Upper lobe of right lung (tissue), 1 donor: ENCODE results near the gene PADI3. TPM values are rescaled to one million over a fixed set of nuclear protein-coding genes. Genes with fewer than 3 reads are reported as not detected.

Source experiments
- ATAC-seq: fragments of 200-7000 bp; cut with Tn5 transposase; one replicate; pipeline ENCODE4 v1.9.1; 2020; ENCODE audit warnings: mild to moderate bottlenecking, moderate library complexity
- DNase-seq: peaks from one replicate; pipeline ENCODE4 v3.0.0-alpha.2; 2020
- H3K27ac ChIP-seq: fragments of 200-600 bp; one replicate; pipeline ENCODE4 v1.8.0; 2022
- H3K27me3 ChIP-seq: fragments of 200-600 bp; one replicate; pipeline ENCODE4 v1.8.0; 2022; ENCODE audit warnings: mild to moderate bottlenecking
- H3K36me3 ChIP-seq: fragments of 200-600 bp; one replicate; pipeline ENCODE4 v1.8.0; 2022
- H3K4me1 ChIP-seq: fragments of 200-600 bp; one replicate; pipeline ENCODE4 v1.8.0; 2022
- H3K4me3 ChIP-seq: fragments of 200-600 bp; one replicate; pipeline ENCODE4 v1.8.0; 2022; ENCODE audit warnings: mild to moderate bottlenecking
- H3K9me3 ChIP-seq: fragments of 200-600 bp; one replicate; pipeline ENCODE4 v1.8.0; 2022
- intact Hi-C: fragments of 100-400 bp; cut with DNase I; formaldehyde crosslinking; loops from one replicate; pipeline ENCODE4 v1.11.0; 2022
- total RNA-seq: library from RNA; stranded (reverse); fragmentation: NEBNext Ultra II Directional; extraction: Animal tissue kit (Norgen Biotek cat#: 25700); gene quantifications from one replicate; pipeline ENCODE4 v1.2.1, GENCODE V29; 2021
- TF ChIP-seq, protein P1 (sequence below): fragments of 200-600 bp; IDR thresholded peaks from one replicate; pipeline ENCODE4 v1.8.0; 2022; ENCODE audit warnings: antibody characterized with exemption
- donor health status: DM: no; HTN: yes; CAD: no; lungs with severe emphysema.

PADI3 gene
- total RNA-seq, 1 donor from 2014 or later = not detected

DNA sequence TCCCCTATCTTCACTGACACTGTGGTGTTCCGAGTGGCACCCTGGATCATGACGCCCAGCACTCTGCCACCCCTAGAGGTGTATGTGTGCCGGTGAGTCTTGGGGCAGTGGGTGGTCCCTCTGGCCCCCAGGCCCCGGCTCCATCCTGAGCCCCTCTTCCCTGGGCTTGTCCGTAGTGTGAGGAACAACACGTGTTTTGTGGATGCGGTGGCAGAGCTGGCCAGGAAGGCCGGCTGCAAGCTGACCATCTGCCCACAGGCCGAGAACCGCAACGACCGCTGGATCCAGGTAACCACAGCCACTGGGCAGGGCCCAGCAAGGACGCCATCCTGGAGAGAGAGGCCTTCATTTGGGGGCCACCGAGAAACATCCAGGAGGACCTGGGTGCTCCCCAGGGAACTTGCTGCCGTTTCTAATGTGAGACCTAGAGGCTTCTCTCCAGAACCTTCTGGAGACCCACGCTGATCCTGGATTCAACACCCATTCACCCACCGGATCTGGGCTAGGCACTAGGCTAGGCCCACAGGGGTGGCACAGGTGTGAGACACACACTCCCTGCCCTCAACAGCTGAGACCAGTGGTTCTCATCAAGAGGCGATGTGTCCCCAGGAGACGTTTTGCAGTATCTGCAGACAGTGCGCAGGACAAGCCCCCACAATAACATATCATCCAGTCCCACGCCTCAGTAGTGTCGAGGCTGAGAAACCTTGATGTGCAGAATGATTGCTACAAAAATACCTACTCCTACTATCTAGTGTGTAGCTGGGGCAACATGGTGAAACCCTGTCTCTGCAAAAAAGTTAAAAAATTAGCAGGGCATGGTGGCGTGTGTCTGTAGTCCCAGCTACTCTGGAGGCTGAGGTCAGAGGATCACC, 22.2 kb downstream of the PADI3 start:
- H3K36me3 ChIP-seq = no peaks in the 10 kb centered on the region
- no peak overlapping the region for H3K4me3 ChIP-seq
- intact Hi-C loops = no loop called here
- TF ChIP-seq, protein P1, sequence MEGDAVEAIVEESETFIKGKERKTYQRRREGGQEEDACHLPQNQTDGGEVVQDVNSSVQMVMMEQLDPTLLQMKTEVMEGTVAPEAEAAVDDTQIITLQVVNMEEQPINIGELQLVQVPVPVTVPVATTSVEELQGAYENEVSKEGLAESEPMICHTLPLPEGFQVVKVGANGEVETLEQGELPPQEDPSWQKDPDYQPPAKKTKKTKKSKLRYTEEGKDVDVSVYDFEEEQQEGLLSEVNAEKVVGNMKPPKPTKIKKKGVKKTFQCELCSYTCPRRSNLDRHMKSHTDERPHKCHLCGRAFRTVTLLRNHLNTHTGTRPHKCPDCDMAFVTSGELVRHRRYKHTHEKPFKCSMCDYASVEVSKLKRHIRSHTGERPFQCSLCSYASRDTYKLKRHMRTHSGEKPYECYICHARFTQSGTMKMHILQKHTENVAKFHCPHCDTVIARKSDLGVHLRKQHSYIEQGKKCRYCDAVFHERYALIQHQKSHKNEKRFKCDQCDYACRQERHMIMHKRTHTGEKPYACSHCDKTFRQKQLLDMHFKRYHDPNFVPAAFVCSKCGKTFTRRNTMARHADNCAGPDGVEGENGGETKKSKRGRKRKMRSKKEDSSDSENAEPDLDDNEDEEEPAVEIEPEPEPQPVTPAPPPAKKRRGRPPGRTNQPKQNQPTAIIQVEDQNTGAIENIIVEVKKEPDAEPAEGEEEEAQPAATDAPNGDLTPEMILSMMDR = no peak
- ATAC-seq (no peak), DNase-seq (no peak)
- no peaks in the 10 kb centered on the region for H3K4me1 ChIP-seq
- no peak overlapping the region for H3K27ac ChIP-seq
- H3K9me3 ChIP-seq = no peaks in the 10 kb centered on the region
- H3K27me3 ChIP-seq = no peaks in the 10 kb centered on the region

DNA sequence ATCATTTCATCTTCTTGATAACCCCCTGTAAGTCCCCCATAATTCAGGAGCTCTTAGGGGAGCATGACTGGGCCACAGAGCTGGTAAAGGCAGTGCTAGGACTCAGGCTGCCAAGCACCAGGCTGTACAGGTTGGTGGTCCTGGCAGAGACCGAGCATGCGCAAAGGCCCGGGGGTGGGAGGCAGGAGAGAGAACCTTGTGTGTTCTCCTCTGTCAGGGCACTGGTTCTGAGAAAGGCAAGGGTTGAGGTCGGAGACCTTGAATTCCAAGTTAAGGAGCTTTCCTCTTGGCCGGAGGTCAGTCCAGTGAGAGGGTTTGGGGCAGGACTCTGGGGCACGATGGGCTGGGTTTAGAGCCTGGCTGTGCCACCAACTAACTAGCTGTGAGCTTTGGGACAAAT, 23.2 kb downstream of the PADI3 start:
- H3K36me3 ChIP-seq = no peaks in the 10 kb centered on the region
- H3K9me3 ChIP-seq = no peaks in the 10 kb centered on the region
- no peaks in the 10 kb centered on the region for H3K4me1 ChIP-seq
- no peak overlapping the region for H3K4me3 ChIP-seq
- TF ChIP-seq, protein P1 = no peak
- H3K27me3 ChIP-seq = no peaks in the 10 kb centered on the region
- no peak overlapping the region for H3K27ac ChIP-seq
- intact Hi-C loops = no loop called here
- ATAC-seq = no peak
- DNase-seq = no peak

DNA sequence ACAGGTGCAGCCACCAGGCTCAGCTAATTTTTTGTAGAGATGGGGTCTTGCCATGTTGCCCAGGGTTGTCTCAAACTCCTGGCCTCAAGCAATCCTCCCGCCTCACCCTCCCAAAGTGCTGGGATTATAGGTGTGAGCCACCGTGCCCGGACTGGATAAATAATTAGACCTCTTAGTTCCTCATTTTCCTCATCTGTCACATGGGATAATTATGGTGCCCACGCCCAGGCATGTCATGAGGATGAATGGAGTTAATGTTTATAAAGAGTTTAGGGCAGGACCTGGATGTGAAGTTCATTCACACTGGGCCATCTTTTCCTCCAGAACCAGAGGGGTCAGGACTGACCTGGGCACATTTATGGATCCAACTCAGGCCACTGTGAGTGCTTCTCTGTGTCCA, 23.7 kb downstream of the PADI3 start:
- TF ChIP-seq, protein P1 = no peak

DNA sequence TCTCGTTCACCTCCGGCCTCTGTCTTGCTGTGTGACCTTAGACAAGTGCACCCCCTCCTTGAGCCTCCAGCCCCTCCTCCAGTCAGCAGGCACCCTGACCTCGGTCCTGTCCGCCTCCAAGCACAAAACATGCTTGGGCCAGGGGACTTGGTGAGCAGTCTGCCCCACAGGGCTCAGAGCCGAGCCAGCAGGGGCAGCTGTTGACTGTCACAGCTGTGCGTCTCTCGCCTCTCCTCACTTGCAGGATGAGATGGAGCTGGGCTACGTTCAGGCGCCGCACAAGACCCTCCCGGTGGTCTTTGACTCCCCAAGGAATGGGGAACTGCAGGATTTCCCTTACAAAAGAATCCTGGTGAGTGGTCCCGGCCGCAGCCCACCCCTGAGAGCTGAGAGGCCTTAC, 24.2 kb downstream of the PADI3 start:
- Histone ChIP-seq H3K4me3 (no peak overlapping the region), H3K9me3 (no peaks in the 10 kb centered on the region), H3K4me1 (no peaks in the 10 kb centered on the region), H3K27ac (no peak overlapping the region), H3K27me3 (peaks cover 9% of the 10 kb centered on the region), H3K36me3 (no peaks in the 10 kb centered on the region)
- ATAC-seq (no peak), DNase-seq (no peak)
- TF ChIP-seq, protein P1 = no peak
- intact Hi-C loops = no loop called here

More for the DNA sequence above, 23.7 kb downstream of the PADI3 start:
- H3K4me1 ChIP-seq = no peaks in the 10 kb centered on the region
- H3K27me3 ChIP-seq = peaks cover 4% of the 10 kb centered on the region
- intact Hi-C loops = no loop called here
- ATAC-seq (no peak), DNase-seq (no peak)
- no peaks in the 10 kb centered on the region for H3K36me3 ChIP-seq
- H3K9me3 ChIP-seq = no peaks in the 10 kb centered on the region
- H3K4me3 ChIP-seq = no peak overlapping the region
- H3K27ac ChIP-seq = no peak overlapping the region

DNA sequence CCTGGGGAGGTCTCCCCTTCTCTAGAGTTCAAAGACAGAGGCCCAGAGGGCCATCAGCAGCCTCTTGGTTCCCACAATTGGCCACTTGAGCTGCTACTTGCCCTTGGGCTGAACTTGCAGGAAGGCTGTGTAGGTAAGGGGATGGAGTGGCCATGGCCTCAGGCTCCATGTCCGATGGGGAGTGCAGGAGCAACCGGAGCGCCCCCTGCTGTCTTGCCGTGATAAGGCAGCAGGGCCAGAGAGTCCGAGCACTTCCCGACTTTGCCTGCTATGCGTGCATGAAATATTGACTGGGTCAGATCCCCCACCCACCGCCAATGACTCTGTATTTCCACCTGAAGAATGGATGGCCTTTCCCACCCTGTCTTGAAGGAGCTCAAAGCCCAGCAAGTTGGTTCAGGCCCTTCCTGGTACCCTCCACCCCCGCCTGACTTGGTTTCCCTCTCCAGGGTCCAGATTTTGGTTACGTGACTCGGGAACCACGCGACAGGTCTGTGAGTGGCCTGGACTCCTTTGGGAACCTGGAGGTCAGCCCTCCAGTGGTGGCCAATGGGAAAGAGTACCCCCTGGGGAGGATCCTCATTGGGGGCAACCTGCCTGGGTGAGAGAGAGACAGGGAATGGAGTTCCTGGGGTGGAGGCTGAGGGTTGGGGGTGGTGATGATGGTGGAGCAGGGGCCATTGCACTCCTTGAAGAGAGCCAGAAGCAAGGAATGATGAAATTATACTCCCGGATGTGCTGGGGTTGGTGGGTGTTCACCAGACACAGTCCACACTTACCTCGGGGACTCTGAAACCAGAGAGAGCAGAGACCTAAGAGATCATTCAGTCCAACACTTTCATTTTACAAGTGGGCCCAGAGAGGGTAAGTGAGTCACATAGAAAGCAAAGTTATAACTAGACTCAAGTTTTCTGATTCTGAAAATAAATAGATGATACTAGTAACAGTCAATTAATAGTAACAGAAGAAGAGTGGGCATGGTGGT, 25.6 kb downstream of the PADI3 start:
- Histone ChIP-seq H3K27me3 (peaks cover 11% of the 10 kb centered on the region), H3K36me3 (no peaks in the 10 kb centered on the region), H3K4me3 (no peak overlapping the region), H3K4me1 (no peaks in the 10 kb centered on the region), H3K9me3 (no peaks in the 10 kb centered on the region), H3K27ac (no peak overlapping the region)
- DNase-seq (peak; percentile 82), ATAC-seq (peak; percentile 83)
- TF ChIP-seq, protein P1 = peak; percentile 55
- intact Hi-C loops = no loop called here
